NCI-H2107 treated with DMSO at 0.1 percent for 48 hours (cell line): ENCODE data around the gene DIS3L2.
A peak's percentile ranks its signal among the peaks of the same experiment; 100 is the strongest.
"Not testable (repeated sequence)": the region's sequence is repeated elsewhere in the genome, so short reads cannot be mapped to it uniquely, and the experiment has no call there.

ENCODE experiments used
- DNase-seq: peaks from one replicate; lab custom pipeline; 2025; ENCODE audit not compliant: unreplicated experiment; lab: John Stamatoyannopoulos, UW

Gene DIS3L2

DNA sequence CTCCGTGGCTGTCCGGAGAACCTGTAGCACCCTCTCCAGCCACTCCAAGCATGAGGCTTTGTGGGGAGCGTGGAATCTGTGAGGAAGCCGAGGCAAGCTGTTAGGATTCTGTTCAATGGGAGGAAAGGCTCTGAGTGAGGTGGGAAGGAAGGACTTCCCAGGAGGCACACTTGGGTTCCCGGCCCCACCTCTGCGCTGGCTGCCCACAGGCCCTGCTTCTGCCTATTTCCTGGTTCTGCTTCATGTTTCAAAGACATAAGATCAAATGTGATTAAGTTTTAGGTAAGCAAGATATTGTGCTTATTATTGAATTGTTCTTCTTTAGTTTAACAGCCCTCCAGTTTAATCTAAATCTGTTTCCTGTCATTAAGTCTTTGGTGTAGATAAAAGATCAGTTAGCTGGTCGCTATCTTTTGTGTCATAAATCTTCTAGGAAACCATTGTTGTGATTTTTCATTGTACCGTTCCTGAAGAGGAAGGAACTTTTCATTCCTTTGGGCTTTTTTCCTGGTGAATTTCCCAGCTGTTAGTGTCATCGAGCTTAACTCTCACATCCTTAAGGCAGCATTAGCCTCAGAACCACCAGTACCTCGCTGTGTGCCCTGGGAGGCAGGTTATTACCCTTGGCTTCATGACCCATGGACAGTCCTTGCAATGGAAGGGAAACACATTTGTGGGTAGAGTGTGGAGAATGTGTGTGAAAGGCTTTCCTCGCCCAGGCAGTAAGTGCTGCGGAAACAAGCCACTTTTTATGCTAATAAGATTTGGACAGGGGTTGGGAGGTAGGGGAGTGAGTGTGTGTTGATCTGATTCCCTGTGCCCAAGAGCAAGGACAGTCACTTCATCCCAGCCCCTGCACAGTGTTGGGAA, 355.2 kb downstream of the DIS3L2 start:
- no peak for DNase-seq

- DNase-seq: no peak
Measured at GRCh38 chr2:232318169-232318855, 356.8 kb downstream of the DIS3L2 start.

DNA sequence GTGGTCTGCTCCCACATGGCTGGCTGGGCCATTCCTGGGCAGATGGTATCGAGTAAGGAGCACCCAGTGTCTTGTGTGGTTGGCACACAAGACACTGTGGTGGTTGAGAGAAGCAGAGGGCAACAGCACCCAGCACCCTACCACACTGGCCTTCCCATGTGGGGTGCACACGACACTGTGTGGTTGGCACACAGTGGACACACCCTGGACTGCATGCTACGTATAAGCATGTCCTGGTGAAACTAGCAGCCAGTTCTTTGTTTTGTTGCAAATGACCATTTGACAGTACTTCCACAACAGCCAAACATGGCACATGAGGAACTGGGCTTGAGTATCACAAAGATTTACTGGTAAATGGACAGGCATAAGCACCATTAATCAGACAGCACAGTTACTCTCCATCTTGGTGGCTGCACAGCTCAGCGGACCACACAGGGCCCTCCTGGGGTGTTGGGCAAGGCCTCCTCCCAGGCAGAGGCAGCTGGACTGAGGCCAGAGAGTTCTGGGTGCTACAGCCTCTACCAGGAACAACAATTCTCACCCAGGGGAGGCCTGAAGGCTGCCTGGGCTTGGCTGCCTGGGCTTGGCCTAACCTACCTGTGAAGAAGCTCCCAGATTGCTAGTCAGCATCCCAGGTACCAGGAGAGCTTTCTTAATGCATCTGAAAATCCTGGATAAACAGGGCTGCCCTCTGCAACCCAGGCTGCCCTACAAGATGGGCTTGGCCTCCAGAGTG, 357.7 kb downstream of the DIS3L2 start:
- no peak for DNase-seq

DNA sequence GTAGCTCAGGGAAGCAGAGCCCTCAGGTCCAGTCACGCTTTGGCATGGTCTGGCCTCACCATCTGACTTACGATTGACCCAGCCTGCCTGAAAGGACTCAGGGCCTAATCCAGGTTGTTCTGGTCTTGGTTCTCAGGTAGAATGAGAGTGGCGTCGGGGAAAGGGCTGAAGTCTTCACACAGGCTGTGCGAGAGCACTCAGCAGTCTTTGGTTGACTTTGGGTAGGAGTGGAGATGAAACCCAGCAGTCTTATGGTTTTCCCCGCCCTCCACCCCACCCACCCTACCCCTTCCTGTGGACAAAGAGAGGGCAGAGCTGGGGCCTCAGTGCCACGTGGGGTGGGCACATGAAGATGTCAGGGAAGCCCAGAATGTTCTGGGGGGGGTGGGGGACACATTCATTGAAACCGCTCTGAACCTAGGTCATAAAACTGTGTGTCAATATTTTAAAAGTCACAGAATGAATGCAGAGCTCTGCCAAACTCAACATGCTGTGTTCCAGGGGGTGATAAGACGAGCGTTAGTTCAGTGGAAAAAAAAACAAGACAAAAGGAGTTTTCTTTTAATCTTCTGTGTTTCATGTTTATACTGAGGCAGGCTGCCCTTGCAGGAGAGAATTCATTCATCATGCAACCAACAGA, 358.4 kb downstream of the DIS3L2 start:
- DNase-seq: no peak

DNA sequence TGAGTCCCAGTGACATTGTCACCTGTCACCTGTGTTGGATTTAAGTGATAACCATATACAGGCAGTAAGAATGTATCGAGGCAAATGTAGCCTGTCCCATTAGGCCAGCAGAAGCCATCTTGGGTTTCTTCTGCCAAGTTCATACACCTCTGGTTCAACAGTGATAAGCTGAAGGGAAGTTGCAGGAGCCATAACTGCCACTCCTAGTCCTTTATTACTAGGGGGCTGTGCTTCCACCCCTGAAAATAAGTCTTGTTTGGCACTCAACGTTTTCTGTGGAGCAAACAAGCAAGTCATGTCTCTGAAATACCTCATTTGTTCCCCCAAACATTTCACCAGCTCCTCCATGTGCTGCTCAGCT, 358.9 kb downstream of the DIS3L2 start:
- DNase-seq: no peak

- DNase-seq: no peak
Measured at GRCh38 chr2:232321156-232321816, 359.8 kb downstream of the DIS3L2 start.

- DNase-seq: no peak
Measured at GRCh38 chr2:232321817-232322559, 360.5 kb downstream of the DIS3L2 start.

- DNase-seq: no peak
Measured at GRCh38 chr2:232322560-232323327, 361.2 kb downstream of the DIS3L2 start.

DNA sequence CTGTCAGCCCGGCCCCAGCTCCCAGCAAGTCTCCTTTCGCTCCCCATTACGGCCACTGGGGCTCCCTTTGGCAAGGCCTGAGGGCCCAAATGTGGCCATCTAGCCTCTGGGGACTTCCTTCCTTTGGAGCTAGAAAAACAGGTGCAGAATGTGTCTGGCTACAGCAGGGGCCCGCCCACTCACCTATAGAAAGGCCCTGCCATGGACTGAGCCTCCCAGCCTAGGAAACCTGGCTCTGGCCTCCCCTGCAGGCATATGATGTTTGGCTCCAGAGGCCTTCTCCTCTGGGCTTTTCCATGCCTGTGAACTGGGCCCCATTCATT, 361.8 kb downstream of the DIS3L2 start:
- no peak for DNase-seq

DNA sequence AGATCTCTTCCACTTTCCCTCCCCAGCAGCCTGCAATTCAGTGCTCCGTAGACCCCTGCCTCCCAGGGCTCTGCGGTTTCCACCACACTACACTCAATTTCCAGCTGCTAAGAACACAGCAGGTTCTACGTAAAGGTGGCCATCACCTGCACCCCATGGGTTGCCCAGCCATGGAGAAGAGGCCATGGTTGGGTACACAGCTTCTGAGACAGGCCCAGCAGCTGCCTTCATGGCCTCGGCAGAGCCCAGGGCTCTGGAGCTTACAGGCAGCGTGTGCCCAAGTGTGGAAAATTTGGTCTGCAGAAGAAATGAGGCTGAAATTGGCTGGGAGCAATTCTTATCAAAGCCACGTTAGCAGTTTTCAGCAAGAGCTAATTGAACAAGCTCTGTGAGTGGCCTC, 362.5 kb downstream of the DIS3L2 start:
- peak; percentile 35 for DNase-seq

- no peak for DNase-seq
Measured at GRCh38 chr2:232324778-232325177, 363.3 kb downstream of the DIS3L2 start.

GRCh38 chr2:232325324-232326273, 364.1 kb downstream of the DIS3L2 start:
- no peak for DNase-seq

DNA sequence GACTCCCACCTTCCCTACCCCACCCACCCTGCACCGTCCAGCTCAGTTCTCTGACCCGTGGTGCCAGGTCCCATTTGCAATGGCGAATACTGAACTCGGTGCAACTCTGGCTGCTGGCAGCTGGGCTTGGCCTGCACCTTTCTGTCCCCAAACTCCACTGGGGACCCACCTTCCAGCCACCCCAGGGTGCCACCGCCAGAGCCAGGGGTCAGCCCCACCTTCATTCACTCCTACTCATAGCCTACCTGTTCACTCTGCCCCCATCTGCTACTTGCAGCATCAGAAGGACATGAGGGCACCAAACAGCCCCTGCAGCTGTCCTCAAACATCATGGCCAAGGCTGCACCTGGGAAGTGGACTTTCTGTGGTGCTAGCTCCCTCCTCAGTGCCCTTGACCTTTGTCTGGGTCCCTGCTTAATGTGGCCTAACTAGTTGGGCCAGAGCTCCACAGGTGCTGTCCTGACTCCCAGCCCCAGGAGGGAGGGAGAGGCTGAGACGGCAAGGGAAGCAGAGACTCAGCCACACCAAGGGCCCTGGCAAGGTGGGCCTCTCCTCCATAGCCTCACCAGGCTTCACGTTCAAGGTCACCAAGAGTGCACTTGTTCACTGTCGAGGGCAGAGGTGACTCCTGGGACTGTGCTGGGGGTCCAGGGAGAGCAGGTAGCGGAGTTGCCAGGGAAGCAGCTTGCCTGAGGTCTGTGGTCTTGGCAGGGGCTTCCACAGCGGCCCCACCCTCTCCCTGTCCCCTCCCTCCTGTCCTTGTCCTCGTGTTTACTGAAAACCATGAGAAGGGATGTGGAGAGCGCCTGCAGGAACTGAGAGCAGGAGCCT, 365.0 kb downstream of the DIS3L2 start:
- DNase-seq: not testable (repeated sequence)

- peak; percentile 3 for DNase-seq
Measured at GRCh38 chr2:232327105-232328031, 365.9 kb downstream of the DIS3L2 start.

GRCh38 chr2:232328032-232328422, 366.5 kb downstream of the DIS3L2 start:
- DNase-seq: peak; percentile 13
